Left kidney (tissue), 8 donors: ENCODE measurements around the gene NABP2. TPM values are rescaled to one million over a fixed set of nuclear protein-coding genes. Genes with fewer than 3 reads are reported as not detected.
"Not testable (repeated sequence)": the region's sequence is repeated elsewhere in the genome, so short reads cannot be mapped to it uniquely, and the experiment has no call there.

Experiments used
- DNase-seq: peaks from one replicate; pipeline ENCODE4 v3.0.0-alpha.2; 2013
- long read RNA-seq, 8 donors: transcript quantifications; one replicate each; lab custom pipeline, GENCODE V29; 2026
- polyA plus RNA-seq: library from polyadenylated mRNA; unstranded; fragments of 120-200 nt; gene quantifications from one replicate; pipeline ENCODE4 v1.2.1, GENCODE V29; 2013; ENCODE audit not compliant: insufficient read length

NABP2 gene
- polyA plus RNA-seq, result 31.5 TPM
- long read RNA-seq, donor 1, transcript NABP2-201 (7 exons, 1,417 nt), result major isoform, 7 of 11 reads
- long read RNA-seq, donor 1, partial matches to known transcripts, result 0 of 11 reads
- long read RNA-seq, donor 1, other reads (novel, unspliced or antisense), result 0 of 11 reads
- long read RNA-seq, donor 2, transcript NABP2-201 (7 exons, 1,417 nt), result major isoform, 5 of 9 reads
- long read RNA-seq, donor 2, partial matches to known transcripts, result 0 of 9 reads
- long read RNA-seq, donor 2, other reads (novel, unspliced or antisense), result 0 of 9 reads
- long read RNA-seq, donor 3, transcript NABP2-201 (7 exons, 1,417 nt), result major isoform, 8 of 28 reads
- long read RNA-seq, donor 3, transcript NABP2-203 (6 exons, 1,775 nt), result major isoform, 8 of 28 reads
- long read RNA-seq, donor 3, partial matches to known transcripts, result 10 of 28 reads
- long read RNA-seq, donor 3, other reads (novel, unspliced or antisense), result 0 of 28 reads
- long read RNA-seq, donor 4, partial matches to known transcripts, result 0 of 3 reads
- long read RNA-seq, donor 4, other reads (novel, unspliced or antisense), result 0 of 3 reads
- long read RNA-seq, donor 5, transcript NABP2-203 (6 exons, 1,775 nt), result minor isoform, 7 of 46 reads
- long read RNA-seq, donor 5, transcript NABP2-201 (7 exons, 1,417 nt), result major isoform, 17 of 46 reads
- long read RNA-seq, donor 5, partial matches to known transcripts, result 20 of 46 reads
- long read RNA-seq, donor 5, other reads (novel, unspliced or antisense), result 0 of 46 reads
- long read RNA-seq, donor 6, transcript NABP2-203 (6 exons, 1,775 nt), result minor isoform, 8 of 35 reads
- long read RNA-seq, donor 6, transcript NABP2-201 (7 exons, 1,417 nt), result major isoform, 14 of 35 reads
- long read RNA-seq, donor 6, partial matches to known transcripts, result 9 of 35 reads
- long read RNA-seq, donor 6, other reads (novel, unspliced or antisense), result 0 of 35 reads
- long read RNA-seq, donor 7, transcript NABP2-203 (6 exons, 1,775 nt), result minor isoform, 6 of 36 reads
- long read RNA-seq, donor 7, transcript NABP2-201 (7 exons, 1,417 nt), result major isoform, 16 of 36 reads
- long read RNA-seq, donor 7, partial matches to known transcripts, result 14 of 36 reads
- long read RNA-seq, donor 7, other reads (novel, unspliced or antisense), result 0 of 36 reads
- long read RNA-seq, donor 8, transcript NABP2-201 (7 exons, 1,417 nt), result major isoform, 6 of 9 reads
- long read RNA-seq, donor 8, partial matches to known transcripts, result 0 of 9 reads
- long read RNA-seq, donor 8, other reads (novel, unspliced or antisense), result 0 of 9 reads

DNA sequence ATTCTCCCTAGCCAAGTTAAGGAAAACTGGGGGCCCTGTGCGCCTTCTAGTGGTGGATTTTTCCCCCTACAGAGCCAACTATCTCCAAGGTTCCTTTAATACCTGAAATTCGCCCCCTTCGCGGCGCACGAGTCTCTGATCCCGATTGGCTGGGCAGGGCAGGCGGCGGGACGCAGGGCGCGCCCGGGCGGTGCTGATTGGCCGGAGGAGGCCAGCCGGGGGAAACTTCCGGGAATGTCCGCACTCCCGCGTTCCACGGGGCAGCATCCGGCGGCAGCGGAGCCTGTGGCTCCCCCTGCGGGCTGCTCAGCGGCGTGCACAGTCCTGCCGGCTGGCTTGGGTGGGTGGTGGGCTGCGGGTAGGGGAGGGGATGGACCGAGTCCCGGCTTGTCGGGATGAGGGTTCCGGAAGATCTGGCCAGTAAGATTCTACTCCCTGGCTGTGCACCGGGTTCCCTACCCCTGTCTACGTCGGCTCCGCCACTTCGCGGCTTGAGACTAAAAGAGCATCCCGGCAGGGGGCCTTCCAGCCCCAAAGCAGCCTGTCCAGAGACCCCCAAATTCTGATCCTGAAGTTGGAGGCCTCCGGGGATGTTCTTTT lies at the start of gene NABP2:
Gene NABP2, plus strand, starts transcription at position 241 of the 600 bp plus-strand sequence. CDS start 515 bp downstream, outside the sequence.
- peak; percentile 99 for DNase-seq

DNA sequence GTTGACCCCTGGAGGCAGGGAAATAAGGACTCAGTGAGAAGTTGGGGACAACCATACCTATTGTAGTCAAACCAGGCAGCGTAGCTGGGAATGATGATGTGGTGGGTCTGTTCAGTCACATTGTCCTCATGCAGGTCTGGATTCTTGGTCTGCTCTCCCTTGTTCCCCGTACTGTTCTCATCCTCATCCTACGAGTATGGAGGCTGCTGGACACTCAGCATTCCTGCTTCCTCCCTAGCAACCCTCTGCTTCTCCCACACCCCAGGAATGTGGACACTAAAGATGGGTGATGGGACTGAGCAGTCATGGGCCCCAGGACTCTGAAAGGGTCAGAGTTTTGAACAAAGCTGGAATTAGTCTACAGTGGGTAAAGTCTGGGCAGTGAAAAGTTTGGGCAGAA lies 45.8 kb upstream of the NABP2 start:
- DNase-seq, result no peak

DNA sequence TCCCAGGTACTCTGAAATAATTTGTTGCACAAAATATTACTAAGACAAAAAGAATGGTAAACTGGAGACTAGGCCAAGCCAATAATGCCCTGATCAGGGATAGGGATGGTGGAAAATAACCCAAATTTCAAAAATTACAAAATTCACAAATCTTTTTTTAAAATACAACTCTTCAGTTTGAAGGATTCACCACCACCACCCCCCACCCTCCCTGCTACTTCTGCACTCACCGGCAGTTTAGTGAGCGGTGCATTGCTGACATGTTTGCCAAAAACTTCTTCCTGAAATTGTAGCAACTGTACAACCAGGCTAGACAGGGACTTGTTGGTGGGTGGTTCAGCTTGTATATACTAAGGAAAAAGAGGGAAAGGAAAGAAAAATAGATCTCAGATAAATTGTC lies 37.2 kb upstream of the NABP2 start:
- no peak for DNase-seq

DNA sequence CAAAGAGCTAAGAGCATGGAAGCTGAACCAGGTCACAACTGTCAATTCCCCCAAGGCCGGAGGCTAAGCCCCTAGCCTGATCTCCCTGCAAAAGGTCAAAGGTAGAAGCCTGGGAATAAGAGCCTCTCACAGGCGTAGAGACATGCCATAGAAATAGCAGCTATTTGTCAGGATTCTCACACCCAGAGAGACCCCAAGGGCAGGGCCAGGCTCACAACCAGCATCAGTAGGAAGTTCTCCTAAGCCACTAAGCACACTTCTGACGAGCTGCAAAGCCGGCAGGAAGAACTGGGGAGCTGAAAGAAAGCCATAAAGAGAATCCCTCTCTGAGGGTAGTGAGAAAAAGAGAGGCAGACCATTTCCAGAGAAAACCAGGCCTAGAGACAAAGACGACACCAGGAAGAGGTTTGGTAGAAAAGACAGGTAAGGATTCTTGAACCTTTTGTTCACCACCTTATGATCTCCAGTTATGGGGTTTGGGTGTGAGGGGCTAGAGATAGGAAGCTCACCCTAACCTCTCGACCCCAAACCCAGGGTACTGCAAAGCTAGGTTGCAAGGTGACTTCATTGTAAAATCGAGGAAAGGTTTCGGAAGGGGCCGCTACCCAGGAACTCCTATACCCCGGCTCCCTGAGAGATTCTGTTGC lies 35.9 kb upstream of the NABP2 start:
- DNase-seq, result no peak

DNA sequence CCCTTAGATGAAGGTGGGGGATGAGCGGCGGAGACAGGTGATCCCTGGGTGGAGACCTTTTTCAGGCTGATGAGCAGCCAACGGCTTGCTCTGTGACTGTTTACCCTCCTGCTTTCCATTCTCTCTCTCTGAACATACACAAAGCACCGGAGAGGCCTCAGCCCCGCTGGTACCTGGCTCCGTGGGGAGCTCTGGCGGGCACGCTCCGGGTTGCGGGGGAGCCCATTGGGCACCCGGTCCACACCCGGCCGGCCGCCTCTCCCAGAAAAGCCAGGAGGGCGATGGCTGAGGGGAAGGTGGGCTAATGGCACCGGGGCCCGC lies 35.4 kb upstream of the NABP2 start:
- DNase-seq, result peak; percentile 25

DNA sequence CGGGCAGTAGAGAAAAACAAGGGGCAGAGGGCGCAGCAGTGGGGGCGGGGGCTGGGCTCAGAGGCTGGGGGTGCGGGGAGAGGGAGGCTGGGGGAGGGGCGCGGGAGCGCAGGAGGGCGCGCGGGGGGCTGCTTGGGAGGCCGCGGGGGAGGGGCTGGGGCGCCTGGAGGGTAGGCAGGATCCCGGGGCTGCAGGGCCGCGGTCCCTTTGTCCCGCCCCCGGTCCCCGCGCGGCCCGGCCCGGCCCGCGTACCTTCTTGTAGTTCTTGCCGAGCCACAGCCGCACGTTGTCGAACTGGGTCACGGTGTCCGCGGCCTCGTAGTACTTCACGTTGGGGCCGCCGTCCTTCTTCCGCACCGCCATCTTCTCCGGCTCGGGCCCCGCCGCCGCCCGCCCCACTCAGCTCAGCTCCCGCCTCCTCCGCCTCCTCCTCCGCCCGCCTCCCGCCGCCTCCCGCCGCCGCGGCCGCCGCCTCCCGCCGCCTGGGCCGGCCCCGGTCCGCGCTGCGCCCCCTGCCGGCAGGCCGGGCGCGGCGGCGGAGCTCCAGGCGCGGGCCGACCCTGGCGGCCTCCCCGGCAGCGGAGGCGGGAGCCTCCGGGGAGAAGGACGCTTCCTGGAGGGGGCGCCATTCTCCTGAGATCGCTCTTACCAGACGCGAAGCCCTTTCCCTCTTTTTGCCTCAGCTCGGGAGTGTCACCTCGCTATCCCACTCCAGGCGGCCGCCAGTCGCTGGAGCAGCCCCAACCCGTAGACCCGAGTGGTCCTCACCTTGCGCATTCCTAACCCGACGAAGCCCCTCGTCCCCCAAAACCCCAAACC lies 34.8 kb upstream of the NABP2 start, which contains the start of gene SMARCC2:
Gene SMARCC2, minus strand, starts transcription at position 385 of the 819 bp plus-strand sequence. Its CDS starts 22 bp downstream, at position 363.
- peak; percentile 82 for DNase-seq

DNA sequence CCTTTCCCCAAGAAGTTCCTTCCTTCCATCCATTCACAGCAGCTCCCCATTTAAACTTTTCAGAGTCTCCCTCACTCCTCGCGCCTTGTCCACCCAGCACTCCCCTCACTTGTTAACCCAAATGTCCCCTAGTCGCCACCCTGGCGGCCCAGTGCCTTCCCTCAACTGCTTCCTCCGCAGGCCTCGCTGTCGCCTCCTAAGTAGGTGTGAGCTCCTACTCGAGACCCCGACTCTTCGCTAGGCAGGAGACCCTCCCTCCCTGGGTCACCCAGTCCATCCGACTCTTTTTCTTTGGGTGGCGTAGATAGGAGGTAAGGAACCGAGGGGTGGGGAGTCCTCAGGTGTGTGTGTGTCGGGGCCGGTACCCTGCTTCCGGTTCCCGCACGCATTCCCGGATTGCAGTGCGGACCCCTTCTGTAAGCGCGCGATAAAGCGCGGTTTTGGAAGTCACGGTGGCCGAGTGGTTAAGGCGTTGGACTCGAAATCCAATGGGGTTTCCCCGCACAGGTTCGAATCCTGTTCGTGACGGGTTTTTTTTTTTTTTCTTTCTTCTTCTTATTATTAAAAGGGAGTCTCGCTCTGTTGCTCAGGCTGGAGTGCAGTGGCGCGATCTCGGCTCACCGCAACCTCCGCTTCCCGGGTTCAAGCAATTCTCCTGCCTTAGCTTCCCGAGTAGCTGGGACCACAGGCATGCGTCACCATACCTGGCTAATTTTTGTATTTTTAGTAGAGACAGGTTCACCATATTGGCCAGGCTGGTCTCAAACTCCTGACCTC lies 34.0 kb upstream of the NABP2 start:
- DNase-seq, result peak; percentile 93

DNA sequence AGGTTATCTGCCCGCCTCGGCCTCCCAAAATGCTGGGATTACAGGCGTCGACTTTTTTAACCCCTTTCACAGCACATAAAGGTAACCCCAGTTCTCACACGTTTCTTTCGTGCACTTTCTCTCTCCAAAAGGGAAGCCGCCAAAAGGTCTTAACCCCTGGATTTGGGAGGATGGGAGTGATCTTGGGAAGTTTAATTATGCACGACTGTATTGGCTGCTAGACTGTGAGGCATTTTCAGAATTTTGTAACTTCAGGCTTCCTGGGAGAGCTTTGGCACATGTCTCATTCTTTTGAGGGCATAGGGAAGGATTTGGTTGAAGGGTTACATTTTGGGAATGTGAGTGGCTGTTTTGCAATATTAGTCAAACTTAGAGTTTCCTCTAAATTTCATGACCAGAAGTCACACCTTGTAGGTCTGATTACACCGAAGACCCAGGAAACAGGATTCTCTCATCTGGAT lies 33.4 kb upstream of the NABP2 start:
- no peak for DNase-seq

DNA sequence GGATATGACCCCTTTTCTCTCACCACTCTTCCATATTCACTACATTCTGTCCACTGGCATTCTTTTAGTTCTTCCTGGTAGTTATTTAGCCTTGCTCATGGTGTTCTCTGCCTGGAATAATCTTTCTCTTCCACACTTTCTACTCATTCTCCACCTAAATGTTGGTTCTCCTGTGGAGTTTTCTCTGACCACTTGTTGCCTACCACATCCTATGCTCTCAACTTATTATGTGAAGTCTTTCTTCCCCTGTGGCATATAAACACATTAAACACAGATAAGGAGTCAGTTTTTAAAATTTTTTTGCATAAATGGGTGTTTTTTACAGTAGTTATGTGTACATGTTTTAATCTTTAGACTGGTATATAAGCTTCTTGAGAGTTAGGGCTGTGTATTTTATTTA lies 31.6 kb upstream of the NABP2 start:
- no peak for DNase-seq

DNA sequence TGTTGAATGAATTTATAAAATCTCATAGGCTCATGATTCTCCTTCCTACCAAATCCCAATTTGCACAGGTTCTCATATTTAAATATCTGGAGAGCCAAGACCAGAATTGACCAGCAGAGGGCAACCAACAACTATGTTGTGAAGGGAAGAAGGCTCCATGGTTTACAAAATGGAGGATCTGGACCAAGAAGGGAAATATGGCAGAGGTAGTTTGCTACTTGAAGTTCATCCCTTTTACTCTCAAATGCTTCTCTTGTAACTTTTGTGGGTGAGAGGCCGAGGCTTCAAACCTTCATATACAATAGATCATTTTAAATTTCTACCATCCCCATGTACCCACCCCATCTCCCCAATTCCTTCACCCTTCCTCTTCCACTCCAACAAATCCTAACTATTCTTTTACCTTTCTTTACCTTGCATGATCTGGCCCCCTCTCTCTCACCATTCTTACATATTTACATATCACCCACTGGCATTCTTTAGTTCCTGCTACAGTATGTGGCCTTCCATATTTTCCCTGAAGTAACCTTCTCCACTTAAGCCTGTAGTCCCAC lies 31.0 kb upstream of the NABP2 start:
- DNase-seq, result peak; percentile 88

DNA sequence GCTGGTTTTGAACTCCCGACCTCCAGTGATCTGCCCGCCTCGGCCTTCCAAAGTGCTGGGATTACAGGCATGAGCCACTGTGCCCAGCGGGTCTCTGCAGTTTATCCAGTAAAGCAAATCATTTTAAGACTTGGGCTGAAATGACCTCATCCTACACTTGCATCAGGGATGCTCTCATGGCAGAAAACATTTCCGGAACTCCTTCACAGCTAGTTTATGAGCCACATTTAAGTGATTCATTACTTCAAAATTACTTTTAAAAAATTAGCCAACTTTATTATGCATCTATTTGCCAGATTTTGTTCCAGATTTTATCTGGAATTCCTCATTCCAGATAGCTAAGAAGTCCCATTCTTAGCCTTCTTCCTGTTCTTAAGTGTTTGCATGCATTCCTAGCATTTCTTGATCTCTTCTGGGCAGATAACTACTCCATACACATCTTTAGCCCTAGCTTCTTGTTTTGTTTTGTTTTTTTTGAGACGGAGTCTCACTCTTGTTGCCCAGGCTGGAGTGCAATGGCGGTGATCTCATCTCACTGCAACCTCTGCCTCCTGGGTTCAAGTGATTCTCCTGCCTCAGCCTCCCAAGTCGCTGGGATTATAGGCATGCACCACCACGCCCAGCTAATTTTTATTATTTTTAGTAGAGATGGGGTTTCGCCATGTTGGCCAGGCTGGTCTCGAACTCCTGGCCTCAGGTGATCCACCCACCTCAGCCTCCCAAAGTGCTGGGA lies 27.2 kb upstream of the NABP2 start:
- not testable (repeated sequence) for DNase-seq

DNA sequence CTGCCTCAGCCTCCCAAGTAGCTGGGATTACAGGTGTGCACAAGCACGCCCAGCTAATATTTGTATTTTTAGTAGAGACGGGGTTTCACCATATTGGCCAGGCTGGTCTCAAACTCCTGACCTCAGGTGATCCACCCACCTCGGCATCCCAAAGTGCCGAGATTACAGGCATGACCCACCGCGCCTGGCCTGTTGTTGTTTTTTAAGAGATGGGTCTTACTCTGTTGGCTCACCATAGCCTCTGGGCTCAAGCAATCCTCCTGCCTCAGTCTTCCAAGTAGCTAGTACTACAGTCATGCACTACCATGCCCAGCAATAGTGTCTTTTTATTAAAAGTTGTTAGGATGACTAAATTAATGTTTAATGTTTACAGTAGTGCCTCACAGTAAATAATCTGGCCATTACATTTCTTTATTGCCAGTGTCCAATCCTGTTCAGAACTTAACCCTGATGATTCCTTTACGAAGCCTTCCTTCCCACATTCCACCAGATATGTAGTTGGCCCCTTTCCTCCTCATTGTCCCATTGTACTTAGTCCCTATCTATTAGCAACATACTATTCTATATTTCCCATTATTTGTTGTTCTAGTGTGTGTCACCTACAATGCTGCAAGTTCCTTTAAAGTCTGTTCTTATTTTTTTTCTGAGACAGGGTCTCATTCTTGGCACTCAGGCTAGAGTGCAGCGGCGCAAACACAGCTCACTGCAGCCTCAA lies 26.1 kb upstream of the NABP2 start:
- DNase-seq, result no peak

DNA sequence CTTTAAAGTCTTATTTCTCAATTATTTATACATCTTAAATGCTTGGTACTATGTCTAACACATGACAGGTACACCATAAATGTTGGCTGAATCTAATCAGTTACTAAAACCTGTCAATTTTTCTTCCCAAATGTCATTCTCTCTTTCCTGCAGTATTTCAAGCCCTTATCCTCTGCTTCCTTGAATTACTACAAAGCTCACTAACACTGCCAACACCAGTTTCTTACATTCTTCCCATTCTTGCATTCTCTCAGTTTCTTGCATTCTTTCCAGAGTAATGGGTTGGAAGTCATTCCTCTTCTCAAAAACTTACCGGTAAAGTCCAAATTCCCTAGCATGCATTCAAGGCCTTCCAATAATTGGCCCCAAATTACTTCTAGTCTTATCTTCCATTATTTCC lies 25.3 kb upstream of the NABP2 start:
- no peak for DNase-seq

DNA sequence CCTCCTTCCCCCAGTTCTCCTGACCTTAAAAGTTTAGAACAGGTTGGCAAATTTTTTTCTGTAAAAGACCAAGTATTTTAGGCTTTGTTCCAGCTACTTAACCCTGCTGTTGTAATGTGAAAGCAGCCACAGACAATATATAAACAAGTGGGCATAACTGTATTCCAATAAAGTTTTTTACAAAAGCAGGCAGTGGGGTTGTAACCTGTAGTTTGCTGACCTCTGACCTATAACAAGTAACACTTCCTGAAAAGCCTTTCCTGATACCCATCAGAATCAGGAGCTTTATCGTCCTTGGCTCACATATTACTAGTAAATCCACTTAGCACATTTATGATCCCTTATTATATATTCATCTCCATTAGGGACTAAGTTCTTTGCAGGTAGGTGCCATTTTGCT lies 21.8 kb upstream of the NABP2 start:
- no peak for DNase-seq

DNA sequence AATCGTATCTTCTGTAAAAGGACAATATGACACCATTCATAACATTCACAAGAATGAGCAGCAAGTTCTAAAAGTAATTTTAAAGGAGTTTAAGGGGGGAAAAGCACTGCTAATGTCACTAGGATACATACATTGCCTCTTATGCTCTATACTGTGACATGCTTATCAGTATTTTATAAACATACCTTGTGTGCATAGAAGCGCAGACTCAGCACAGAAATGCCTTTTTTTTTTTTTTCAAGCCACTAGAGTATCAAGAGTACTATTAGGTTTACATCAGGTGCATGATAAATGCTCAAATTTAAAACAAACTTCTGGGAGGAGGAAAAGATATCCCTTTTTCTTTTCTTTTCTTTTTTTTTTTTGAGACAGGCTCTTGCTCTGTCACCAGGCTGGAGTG lies 21.3 kb upstream of the NABP2 start:
- no peak for DNase-seq

DNA sequence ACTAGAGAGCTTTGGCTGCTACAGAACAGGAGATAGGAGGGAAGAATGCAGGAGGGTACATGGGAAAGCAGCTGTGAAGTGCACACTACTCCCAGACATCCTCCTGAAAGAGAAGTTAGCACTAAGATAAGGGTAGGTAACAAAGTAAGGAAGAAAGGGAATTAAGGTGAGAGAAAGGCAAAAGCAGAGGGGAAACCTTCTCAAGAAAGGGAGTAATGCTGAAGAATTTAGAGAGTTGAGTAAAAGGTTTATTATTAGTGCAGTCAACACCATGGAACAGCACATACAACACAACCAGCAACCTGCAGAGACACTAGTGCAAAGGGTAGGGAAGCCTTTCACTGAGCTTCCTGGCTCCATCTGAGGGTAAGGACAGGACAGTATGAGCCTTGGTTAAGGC lies 19.9 kb upstream of the NABP2 start:
- DNase-seq, result no peak

DNA sequence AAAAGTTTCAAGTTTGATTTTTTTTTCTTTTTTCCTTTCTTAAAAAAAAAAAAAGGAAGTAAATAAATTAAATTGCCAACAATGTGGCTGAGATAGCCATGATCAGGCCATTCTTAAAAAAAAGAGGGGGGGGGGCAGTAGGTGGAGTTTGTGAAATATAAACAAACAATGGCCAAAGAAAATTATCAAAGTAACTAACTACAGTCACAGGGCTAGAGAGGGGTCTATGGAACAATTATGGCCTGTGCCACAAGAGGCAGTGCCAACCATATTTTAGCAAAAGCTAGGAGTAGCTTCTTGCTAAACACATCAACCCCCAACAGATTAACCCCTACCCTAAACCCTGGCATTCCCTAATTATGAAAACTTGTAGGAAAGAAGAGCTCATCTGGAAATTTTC lies 18.7 kb upstream of the NABP2 start:
- no peak for DNase-seq
